A549 (cell line): ENCODE results near the gene CDC42EP5.

Experiments
- CEBPB ChIP-seq, 2 experiments: fragments of >200 bp in 1 of 2; sonication (Bioruptor Twin) in 1 of 2; formaldehyde crosslinking in 1 of 2; IDR thresholded peaks; 2 replicates each; pipeline ENCODE4 v1.6.1; 2012 to 2016
- CTCF ChIP-seq: fragments of >200 bp; sonication (Bioruptor Twin); formaldehyde crosslinking; IDR thresholded peaks from 3 replicates; pipeline ENCODE4 v1.5.1; 2016
- EHMT2 ChIP-seq: fragments of 200-600 bp; sonication (generic); IDR thresholded peaks from 2 replicates; pipeline ENCODE4 v1.6.1; 2016; ENCODE audit warnings: antibody characterized with exemption, low read depth, mild to moderate bottlenecking, moderate library complexity
- ESRRA ChIP-seq: fragments of 150-350 bp; IDR thresholded peaks from 2 replicates; pipeline ENCODE4 v1.6.1; 2014; ENCODE audit warnings: mild to moderate bottlenecking, low read length, borderline replicate concordance
- GATA3 ChIP-seq: IDR thresholded peaks from 2 replicates; pipeline ENCODE4 v1.6.1; 2012; ENCODE audit warnings: borderline replicate concordance
- MAFK ChIP-seq: fragments of 450-650 bp; IDR thresholded peaks from 2 replicates; pipeline ENCODE4 v1.6.1; 2014; ENCODE audit not compliant: partially characterized antibody
- MAX ChIP-seq: IDR thresholded peaks from 2 replicates; pipeline ENCODE4 v1.6.1; 2012
- PBX3 ChIP-seq: IDR thresholded peaks from 2 replicates; pipeline ENCODE4 v1.6.1; 2012
- SMC3 ChIP-seq: fragments of >200 bp; sonication (Bioruptor Twin); formaldehyde crosslinking; IDR thresholded peaks from 3 replicates; pipeline ENCODE4 v1.6.1; 2018; ENCODE audit warnings: inconsistent platforms
- USF2 ChIP-seq: fragments of 450-650 bp; IDR thresholded peaks from 2 replicates; pipeline ENCODE4 v1.6.1; 2014; ENCODE audit warnings: antibody characterized with exemption

GRCh38 chr19:54493967-54494585, 21.0 kb upstream of the CDC42EP5 start:
- TF ChIP-seq GATA3 (no peak), CTCF (no peak), USF2 (no peak), MAX (no peak), SMC3 (no peak), PBX3 (no peak), EHMT2 (no peak), ESRRA (no peak), CEBPB (IDR thresholded peaks at IDR 0.05) (no peak), MAFK (no peak)
